Measurements from ENCODE around the gene DDX6. TPM values are rescaled to one million over a fixed set of nuclear protein-coding genes. Genes with fewer than 3 reads are reported as not detected.

DDX6 gene
- total and polyA plus RNA-seq, 12 donors: 17.1 to 179 (median 132) TPM

DNA sequence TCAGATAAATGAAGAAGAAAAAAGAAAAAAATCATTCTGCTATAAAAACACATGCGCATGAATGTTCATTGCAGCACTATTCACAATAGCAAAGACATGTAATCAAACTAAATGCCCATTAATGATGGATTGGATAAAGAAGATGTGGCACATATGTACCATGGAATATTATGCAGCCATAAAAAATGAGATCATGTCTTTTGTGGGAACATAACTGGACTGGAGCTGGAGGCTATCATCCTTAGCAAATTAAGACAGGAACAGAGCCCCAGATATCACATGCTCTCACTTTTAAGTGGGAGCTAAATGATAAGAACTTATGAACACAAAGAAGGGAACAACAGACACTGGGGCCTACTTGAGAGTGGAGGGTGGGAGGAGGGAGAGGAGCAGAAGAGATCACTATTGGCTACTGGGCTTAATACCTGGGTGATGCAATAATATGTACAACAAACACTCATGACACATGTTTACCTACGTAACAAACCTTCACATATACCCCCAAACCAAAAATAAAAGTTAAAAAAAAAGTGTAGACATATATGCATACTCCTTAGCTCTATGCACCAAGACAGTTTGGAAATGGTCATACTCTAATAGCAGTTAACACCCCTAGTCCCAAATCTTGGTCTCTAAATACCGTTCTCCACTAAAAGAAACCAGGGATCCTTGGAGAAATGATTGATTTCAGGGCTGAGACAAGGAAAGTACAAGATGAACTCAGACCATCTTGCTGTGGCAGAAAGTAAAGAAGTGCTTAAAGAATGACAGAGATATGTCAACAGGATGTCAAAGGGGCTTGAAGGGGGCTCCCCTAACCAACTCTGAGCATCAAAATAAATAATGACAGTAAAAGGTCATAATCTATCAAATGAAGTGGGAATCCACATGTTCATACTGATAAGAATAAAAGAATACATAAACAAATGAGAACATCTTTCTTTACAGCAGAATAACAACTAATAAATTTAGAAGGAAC is 17.1 kb upstream of the DDX6 start:
- 79% methylated on average over 3 of the region's 3 CpGs for WGBS, 2 donors
- Histone ChIP-seq H3K36me3 (no peaks in the 10 kb centered on the region), H3K9me3 (no peaks in the 10 kb centered on the region), H3K27ac (no peak overlapping the region), H3K4me3 (no peak overlapping the region), H3K27me3 (no peaks in the 10 kb centered on the region), H3K4me1 (no peaks in the 10 kb centered on the region)
- no peak for DNase-seq
- ATAC-seq: no peak
- intact Hi-C loops (cut with DNase I): no loop called here
- no peak for TF ChIP-seq CTCF (IDR thresholded peaks at IDR 0.05)

- DNase-seq (no peak), ATAC-seq (no peak)
- Histone ChIP-seq H3K9me3 (no peaks in the 10 kb centered on the region), H3K27me3 (peaks cover 0 to 2% (median 0%) of the 10 kb centered on the region in 7 donors), H3K4me3 (no peak overlapping the region), H3K36me3 (no peaks in the 10 kb centered on the region), H3K4me1 (no peaks in the 10 kb centered on the region), H3K27ac (no peak overlapping the region)
- intact Hi-C loops (cut with DNase I): no loop called here
- no peak for TF ChIP-seq CTCF (IDR thresholded peaks at IDR 0.05)
- WGBS, 2 donors: 56 to 67% methylated on average over 4 of the region's 4 CpGs
Observed at GRCh38 chr11:118806400-118806799, 15.4 kb upstream of the DDX6 start.

DNA sequence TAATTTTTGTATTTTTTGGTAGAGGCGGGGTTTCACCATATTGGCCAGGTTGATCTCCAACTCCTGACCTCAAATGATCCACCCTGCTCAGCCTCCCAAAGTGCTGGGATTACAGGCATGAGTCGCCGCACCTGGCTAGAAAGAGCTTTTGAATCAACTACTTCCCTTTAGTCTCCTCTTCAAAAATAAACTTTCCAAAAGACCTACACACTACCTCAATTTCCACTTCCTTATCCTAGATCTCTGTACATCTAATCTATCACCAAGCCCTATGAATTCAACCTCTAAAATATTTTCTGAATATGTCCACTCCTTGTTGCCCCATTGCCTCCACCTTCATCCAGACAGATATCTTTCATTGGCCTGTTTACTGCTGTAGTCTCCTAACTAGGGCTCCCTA is 13.1 kb upstream of the DDX6 start:
- H3K27me3 ChIP-seq: peaks cover 0 to 2% (median 0%) of the 10 kb centered on the region in 7 donors
- DNase-seq (no peak), ATAC-seq (no peak)
- TF ChIP-seq CTCF (IDR thresholded peaks at IDR 0.05): no peak
- no peaks in the 10 kb centered on the region for H3K9me3 ChIP-seq
- intact Hi-C loops (cut with DNase I): no loop called here
- H3K4me1 ChIP-seq: no peaks in the 10 kb centered on the region
- WGBS, 2 donors: 91 to 96% methylated on average over 3 of the region's 3 CpGs
- H3K27ac ChIP-seq: no peak overlapping the region
- no peaks in the 10 kb centered on the region for H3K36me3 ChIP-seq
- no peak overlapping the region for H3K4me3 ChIP-seq

DNA sequence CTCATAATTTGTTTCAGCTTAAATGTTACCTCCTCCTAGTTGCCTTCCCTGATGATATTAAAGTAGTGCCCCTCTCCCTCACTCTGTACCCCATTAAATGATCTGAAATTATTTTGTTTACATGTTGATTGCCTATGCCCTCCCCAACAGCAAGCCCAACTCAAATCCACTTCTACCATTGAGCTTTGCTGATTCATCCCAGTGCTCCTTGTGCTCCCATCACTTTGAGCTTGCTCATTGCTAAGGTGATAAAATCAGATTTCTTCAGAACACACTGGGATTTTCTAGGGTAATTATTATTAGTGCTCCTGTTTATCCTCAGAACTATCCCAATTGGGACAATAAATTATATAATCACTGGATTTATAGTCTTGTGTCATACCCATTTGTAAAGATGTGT is 8.4 kb upstream of the DDX6 start:
- TF ChIP-seq CTCF (IDR thresholded peaks at IDR 0.05): no peak
- H3K36me3 ChIP-seq: no peaks in the 10 kb centered on the region
- peaks cover 0 to 2% (median 0%) of the 10 kb centered on the region in 7 donors for H3K27me3 ChIP-seq
- no peak overlapping the region for H3K27ac ChIP-seq
- no peak for DNase-seq
- intact Hi-C loops (cut with DNase I): loop anchor here in 2 of 10 donors (10.0 kb wide), 2 partner anchors 95 to 135 kb away; no protein-coding TSS in a partner anchor
- no peak for ATAC-seq
- no peaks in the 10 kb centered on the region for H3K4me1 ChIP-seq
- H3K9me3 ChIP-seq: no peaks in the 10 kb centered on the region
- H3K4me3 ChIP-seq: no peak overlapping the region

Measured in heart right ventricle (tissue), 16 donors.